ENCODE results near the gene CPM.

The CPM gene

GRCh38 chr12:68873316-68873715, 59.7 kb downstream of the CPM start:
- no peak for DNase-seq

GRCh38 chr12:68871921-68872320, 61.0 kb downstream of the CPM start:
- DNase-seq = no peak

DNA sequence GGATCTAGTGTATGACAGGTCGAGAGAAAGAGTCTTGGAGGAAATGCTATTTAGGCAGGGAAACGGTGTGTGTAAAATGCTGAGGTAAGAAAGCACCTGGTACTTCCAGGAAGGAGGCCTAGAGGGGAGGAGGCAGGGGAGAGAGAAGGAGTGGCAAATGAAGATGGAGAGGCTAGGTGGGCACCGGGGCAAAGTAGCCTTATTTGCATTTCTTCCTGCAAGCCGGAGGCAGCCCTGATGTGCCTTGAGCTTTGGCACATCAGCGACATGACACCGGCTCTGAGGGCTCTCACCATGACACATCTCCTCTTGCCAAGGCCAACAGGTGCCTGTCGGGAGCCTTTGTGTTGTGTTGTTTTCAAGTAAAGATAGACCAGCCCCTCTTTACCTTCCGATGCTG, 61.6 kb downstream of the CPM start:
- no peak for DNase-seq

GRCh38 chr12:68870443-68870842, 62.5 kb downstream of the CPM start:
- no peak for DNase-seq

DNA sequence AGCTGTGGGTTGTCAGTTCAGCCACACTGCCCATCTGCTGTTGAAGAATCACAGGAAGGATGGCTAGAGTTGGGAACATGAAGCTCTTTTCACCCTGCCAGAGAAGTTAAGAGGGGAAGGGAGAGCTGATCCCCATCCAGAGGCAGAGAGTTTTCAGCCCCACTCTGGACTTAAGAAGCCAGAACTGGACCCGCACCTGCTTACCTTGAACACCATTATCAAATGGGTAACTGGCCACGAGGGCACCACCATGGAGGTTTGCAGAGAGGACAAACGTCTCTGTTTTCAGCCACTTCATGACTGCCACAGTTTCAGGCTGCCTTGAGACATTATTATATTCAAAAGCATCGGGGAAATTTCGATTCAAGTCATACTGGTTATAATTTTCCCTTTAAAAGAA, 63.0 kb downstream of the CPM start:
- no peak for DNase-seq

DNA sequence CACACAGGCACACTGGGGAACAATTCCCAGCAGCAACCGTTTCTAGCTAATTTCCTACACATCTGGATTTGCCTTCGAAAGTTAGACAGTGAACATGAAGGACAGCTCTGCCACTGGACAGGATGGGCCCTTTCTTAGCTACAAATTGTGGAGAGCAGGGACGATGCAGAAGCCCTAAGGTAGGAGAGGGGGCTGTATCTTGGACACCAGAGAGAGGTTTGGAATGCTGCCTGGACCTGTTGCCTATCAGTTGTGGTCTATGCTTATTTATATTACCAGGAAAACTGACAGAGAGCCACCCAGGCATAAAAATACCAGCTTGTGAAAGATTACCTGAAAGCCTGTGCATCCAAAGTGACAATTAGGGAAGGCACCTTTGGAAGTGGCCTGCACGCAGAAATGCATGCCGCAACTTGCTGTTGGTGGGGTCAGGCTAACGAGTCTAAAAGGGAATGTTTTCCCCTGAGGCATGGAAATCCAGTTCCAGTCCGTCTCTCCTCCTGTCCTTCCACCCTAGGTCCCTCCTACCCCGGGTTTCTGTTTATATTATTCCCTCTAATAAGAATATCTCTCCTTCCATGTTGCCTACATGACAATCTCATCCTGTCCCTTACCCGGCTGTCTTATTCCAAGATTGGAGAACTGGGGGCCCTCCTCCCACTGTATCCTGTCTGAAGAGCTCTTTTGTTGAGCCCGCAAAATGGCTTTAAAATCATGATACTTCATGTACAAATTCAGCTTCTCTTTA, 64.8 kb downstream of the CPM start:
- DNase-seq = no peak

DNA sequence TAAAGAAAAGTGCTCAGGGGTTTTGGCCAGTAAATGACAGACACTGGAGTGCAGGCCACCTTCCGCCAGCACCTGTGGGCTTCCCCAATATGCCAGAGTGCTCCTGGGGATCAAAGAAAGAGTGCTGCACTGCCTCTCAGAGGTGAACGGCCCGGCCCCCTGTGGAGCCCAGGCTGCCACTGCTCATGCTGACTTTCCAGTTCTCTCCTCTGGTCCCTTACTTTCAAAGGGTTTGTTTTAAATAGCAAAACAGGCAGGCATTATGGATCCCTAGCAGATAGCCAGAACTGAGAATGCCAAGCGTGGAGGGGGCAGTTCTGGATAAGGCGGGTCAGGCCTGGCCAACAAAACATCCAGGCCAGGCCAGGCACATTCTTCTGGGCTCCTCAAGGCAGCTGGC, 65.4 kb downstream of the CPM start:
- no peak for DNase-seq

DNA sequence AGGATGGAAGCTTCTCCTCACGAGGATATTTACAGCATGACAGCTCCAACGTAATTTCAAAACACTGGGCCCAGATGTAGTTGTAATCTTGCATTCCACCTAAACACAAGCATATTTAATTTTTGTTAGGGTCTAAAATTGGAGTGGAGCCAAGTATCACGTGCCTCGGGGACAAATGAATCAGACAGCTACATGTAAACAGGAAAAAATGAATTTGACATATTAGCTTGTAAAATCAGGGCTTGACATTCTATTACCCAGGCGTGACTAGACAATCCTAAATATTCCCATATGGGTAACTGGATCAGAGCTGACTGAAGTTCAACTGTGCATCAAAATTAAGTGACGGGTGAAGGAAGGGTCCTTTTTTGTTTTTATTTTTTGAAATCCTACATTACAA, 66.0 kb downstream of the CPM start:
- no peak for DNase-seq

- no peak for DNase-seq
Observed at GRCh38 chr12:68865399-68866164, 67.4 kb downstream of the CPM start.

DNA sequence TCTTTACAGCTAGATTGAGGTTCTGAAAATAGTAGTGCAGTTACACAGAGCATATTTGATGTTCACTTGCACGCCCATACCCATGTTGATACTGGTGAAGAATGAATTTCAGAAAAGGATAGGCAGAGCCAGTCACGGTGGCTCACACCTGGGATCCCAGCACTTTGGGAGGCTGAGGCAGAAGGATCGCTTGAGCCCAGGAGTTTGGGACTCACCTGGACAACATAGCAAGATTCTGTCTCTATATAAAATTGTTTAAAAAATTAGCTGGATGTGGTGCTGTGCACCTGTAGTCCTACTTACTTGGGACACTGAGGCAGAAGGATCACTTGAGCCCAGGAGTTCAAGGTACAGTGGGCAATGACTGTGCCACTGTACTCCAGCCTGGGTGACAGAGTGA, 68.4 kb downstream of the CPM start:
- no peak for DNase-seq

- DNase-seq = peak; percentile 37
Observed at GRCh38 chr12:68863886-68864454, 69.0 kb downstream of the CPM start.

GRCh38 chr12:68863109-68863770, 69.7 kb downstream of the CPM start:
- no peak for DNase-seq

DNA sequence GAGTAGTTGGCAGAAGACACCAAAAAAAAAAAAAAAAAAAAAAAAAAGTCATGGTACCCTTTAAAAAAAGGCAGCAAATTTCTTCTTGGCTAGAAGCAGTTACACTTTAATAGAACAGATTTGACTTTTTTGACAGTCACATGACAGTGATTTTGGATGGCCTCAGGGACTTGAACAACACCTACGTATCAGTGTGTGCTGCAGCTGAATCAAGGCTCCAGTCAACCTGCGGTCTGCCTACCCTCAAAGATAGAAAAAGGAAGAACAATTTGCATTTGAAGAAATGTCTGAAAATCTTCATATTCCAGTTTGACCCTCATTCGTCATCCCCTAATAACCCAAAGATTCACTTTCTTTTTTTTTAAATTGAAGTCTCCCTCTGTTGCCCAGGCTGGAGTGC, 71.1 kb downstream of the CPM start:
- DNase-seq = no peak

DNA sequence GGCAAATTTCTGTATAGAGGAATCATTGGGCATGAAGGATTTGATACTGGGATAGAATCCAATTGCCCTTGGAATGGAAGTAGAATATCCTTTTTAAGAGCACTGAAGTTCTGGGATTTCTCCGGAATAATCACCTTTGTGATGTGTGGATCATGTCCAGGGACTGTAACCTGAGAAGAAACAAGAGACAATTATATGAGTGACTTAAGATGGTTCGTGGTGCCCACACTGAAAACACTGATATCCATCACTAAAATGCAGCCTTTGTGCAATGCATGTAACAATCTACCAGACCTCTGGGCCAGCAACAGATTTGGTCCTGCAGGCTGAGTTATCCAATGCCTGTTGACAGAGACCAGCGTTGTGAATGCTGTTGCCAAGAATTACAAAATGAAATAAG, 76.5 kb downstream of the CPM start:
- DNase-seq = no peak

DNA sequence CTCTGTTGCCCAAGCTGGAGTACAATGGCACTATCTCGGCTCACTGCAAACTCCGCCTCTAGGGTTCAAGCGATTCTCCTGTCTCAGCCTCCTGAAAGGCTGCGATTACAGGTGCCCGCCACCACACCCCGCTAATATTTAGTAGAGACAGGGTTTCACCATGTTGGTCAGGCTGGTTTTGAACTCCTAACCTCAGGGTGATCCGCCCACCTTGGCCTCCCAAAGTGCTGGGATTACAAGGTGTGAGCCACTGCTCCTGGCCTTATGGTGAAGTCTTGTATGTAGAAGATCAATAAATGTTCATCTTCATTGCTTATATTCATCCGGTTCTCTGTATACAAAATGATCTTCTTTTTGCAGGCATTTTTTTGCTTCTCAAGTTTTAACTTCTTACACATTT, 77.2 kb downstream of the CPM start:
- no peak for DNase-seq

- DNase-seq = no peak
Observed at GRCh38 chr12:68855111-68855510, 77.9 kb downstream of the CPM start.

DNA sequence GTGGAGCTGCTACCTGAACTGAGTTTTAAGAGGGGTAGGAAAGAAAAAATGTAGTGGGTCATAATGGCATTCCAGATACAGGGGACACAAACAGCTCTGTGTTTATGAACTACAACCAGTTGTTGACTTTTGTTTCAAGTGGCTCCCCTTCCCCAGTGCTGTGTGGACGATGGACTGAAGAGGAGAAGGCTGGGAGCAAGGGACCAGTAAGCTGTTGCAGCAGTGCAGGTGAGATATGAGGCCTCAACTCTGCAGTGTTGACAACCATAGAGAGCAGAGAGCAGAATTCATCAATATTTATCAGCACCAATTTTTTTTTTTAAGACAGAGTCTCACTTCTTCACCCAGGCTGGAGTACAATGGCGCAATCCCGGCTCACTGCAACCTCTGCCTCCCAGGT, 78.4 kb downstream of the CPM start:
- DNase-seq = no peak

- no peak for DNase-seq
Observed at GRCh38 chr12:68854078-68854468, 78.9 kb downstream of the CPM start.

DNA sequence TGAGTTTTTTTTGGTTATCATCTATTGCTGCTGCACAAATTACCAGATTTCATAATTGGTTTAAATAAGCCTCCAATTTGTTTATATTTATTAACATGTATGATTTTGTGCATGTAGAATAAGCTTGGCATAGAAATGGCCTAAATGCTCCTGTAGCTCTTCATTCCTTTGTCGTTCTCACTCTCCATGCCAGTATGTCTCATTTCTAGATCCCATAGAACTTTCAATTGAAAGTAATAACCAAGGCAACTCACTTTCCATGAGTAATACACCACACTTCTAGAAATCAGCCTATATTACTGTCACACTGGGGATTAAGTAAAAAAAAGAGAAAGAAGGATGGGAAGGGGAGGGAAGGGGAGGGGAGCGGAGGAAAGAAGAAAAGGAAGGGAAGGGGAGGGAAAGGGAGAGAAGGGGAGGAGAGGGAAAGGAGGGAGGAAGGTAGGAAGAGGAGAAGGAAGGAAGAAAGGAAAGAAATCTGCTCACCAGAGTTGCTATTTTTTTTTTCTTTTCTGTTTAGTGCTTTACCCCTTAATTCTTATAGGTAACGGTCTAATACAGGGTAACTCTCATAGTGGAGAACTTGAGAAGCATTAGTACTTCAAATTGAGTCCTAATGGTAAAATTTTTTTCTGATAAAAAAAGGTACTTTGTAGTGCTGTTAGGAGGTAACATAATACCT, 79.4 kb downstream of the CPM start:
- no peak for DNase-seq

- DNase-seq = no peak
Observed at GRCh38 chr12:68851592-68852306, 81.2 kb downstream of the CPM start.

GRCh38 chr12:68850390-68850789, 82.6 kb downstream of the CPM start:
- DNase-seq = no peak

DNA sequence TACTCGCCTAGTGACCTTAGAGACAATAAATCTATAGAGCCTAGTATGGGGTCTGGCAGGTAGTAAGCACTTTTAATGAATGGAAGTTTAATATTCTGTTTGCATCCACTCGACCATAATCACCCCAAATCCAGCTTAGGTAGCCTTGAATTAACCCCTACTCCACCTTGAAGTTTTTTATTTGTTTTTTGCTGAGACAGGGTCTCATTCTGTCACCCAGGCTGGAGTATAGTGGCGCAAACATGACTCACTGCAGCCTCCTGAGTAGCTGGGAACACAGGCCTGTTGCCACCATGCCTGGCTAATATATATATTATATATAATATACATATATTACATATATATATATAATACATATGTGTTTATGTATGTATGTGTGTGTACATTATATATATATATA, 86.2 kb downstream of the CPM start:
- no peak for DNase-seq

All from CD4-positive, alpha-beta T cell treated with Interleukin-21 for 1 hour (primary cell).